Stimulated activated CD4-positive, alpha-beta T cell treated with anti-CD3 and anti-CD28 coated beads, Interleukin-1b, Interleukin-23, amount 100 ng/mL, for 4 hours (primary cell): ENCODE data around the gene TMEM190.

Experiments used
- DNase-seq, 2 donors: peaks; one replicate each; pipeline ENCODE4 v3.0.0-alpha.2; 2020; ENCODE audit warnings: low read depth in 2 of 2

The TMEM190 gene

DNA sequence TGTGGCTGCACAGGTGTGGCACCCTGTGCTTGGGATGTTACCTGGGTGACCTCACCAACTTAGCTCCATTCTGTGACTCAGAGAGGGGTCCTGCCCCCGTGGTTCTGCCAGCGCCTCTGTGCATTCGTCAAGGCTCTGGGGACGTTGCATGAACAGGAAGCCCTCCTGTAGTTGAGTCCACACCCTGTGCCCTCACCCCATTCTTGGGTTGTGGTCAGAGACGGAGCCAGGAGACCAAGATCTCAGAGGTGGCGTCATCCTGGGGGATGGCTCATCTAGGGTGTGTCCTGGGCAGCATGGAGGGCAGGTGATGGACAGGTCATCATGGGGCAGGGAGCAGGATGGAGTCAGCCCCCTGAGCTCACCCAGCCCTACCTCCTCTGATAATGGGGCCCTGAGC is 24.6 kb upstream of the TMEM190 start:
- DNase-seq, result no peak

DNA sequence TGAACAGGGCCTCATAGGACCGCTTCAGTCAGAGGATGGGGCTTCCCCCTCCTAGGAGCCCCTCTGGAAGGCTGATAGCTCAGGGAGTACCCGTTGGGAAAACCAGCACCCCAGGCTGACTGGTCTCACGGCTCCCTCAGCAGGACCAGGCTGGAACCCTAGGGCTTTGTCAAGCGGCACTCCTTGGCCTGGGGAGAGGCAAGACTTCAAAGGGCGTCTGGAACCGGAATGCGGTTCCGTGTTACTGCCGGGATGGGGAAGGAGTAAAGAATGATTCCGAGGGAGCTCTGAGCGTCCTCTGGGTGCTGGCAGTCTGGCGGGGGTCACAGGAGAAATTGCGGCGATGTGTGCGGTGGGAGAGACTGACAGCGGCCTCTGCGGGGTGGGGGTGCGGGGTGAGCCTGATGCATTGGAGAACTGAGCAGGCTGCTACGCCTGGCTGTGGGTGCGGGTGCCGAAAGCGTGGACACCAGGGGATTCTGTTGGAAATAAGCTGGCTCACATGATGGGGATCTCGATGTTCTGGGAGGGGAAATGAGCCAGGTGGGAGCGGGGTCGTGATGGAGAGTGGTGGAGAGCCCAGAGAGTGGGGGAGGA is 24.0 kb upstream of the TMEM190 start:
- DNase-seq, result no peak

DNA sequence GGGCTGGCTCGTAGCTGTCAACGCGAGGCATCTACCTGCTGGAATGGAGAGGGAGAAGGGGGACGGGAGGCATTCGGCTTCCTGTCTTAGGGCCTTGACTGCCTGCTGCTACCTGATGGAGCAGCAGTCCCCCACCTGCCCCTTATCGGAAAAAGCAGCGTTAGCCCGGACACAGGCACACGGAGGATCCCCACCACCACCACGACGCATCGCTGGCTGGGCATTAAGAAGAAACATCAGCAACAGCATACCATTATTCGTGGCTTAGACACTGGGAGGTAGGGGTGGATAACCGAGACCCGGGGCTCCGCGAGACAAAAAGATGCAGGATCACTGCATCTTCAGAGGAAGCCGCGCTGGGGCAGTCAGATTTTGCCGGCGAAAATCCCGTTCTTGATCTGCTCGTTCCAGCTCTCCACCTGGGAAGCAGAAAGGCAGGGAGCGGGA is 23.2 kb upstream of the TMEM190 start:
- no peak for DNase-seq

GRCh38 chr19:55353803-55354697 is 22.6 kb upstream of the TMEM190 start:
- DNase-seq, result peak; percentile 30 to 53

- no peak for DNase-seq
Measured at GRCh38 chr19:55354698-55355212, 21.9 kb upstream of the TMEM190 start, which contains the start of gene COX6B2. COX6B2 (minus strand) TSS chr19:55354719; CDS start chr19:55354521, 198 bp downstream.

DNA sequence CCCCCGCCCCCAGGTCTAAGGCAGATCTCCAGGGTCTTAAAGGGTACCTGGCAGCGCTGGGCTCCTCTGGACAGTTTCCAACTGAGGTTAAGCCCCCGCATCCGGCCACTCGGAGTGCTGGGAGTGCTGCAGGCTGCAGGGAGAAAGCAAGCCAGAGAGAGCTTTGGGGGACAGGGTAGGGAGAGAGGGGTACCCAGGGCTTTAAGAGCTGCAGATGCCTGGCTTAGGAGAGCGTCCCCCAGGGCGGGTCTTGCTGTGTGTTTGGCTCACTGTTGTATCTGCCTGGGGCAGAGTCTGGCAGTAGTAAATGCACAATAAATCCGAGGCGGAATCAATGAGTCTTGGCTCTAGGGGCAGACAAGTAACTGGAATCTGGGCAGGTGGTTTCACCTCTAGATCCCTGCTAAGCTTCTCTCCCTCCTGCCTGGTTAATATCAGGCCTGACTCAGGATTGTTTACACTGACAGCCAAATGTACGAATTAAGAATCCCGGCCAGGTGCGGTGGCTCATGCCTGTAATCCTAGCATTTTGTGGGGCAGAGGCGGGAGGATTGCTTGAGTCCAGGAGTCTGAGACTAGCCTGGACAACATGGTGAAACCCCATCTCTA is 21.3 kb upstream of the TMEM190 start:
- DNase-seq, result no peak

DNA sequence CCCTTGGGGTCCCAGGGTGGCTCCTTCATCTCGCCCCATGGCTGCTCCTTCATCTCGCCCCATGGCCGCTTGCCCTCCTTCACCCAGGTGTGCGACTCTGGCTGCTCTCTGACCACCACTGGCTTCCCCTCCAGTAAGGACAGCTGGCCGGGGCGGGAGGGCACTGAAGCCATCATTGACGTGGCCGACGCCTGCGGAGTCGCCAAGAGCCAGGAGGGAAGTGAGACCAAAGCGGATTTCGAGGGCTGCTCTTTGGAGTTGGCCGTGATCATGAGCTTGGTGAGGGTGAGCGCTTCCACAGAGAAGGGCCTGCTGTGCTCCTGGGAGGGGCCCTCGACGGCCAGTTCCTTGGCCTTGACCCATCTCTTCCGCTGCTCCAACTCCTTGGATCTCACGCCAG is 18.1 kb upstream of the TMEM190 start:
- no peak for DNase-seq

DNA sequence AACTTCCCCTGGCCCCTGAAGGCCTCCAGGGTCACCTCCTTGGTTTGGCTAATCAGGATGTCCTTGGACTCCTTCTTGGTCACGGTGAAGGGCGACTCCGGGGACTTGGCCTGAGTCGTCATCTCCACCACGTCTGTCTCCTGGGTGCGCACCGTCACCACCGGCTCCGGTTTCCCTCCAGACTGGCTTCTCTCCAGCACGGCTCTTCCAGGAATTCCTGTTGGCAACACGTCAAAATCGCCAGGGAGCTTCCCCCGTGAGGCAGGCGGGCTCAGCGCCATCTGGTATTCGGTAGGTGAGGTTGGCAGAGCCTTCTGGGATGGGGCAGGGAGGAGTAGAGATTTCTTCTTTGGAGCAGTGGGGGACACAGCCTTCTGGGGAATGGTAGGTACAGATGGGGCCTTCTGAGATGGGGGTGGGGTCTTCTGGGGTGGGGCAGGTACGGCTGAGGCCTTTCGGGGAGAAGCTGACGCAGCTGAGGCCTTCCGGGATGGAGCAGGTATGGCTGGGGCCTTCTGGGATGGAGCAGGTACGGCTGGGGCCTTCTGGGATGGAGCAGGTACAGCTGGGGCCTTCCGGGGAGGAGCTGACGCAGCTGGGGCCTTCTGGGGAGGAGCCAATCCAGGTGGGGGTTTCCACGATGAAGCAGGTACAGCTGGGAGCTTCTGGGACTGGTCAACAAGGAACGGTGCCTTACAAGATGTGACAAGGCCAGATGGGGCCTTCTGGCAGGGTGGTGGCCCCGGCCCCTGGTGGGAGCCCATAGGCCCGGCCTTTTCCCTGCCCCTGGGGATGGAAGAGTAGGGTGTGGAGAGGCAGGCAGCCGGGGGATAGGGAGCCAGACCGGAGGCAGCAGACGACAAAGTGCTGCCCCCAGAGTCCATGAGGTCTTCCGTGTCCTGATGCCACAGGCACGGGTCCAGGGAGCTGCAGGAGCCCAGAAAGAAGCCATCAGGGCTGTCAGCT is 17.4 kb upstream of the TMEM190 start:
- no peak for DNase-seq

- no peak for DNase-seq
Measured at GRCh38 chr19:55360902-55361301, 15.7 kb upstream of the TMEM190 start.

DNA sequence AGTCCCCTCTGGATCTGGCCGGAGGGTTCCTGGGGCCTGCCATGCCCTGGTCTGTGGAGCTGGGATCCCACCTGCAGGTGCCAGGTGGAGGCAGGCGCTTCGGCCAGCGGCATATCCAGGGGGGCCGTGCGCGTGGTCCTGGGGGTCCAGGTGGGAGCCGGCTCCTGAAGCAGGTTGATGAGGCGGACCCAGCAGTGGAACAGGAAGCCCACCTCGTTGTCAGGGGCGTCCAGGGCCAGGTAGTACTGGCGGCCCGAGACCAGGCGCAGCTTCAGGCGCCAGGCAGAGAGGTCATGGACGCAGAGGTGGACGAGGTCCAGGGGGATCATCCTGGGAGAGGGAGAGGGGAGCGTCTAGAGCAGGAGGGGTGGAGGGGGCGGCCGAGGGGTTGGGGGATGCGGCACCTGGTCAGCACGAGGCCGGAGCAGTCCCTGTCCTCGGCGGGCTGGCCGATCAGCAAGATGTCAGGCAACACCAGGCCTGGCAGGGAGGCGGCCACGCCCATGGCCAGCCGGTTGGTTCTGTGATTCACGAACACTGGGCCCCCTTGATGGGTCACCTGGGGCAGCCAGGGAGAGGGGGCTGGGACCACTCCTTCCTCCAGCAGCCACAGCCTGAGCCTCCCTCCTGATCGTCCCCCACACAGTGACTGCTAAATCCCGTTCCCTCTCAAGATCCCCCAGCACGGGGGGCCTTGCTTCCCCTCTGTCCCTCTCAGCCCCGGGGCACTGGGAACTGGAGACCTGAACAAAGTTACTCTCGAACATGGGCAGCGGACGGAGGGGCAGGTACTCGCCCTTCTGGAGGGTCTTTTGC is 14.2 kb upstream of the TMEM190 start:
- no peak for DNase-seq

DNA sequence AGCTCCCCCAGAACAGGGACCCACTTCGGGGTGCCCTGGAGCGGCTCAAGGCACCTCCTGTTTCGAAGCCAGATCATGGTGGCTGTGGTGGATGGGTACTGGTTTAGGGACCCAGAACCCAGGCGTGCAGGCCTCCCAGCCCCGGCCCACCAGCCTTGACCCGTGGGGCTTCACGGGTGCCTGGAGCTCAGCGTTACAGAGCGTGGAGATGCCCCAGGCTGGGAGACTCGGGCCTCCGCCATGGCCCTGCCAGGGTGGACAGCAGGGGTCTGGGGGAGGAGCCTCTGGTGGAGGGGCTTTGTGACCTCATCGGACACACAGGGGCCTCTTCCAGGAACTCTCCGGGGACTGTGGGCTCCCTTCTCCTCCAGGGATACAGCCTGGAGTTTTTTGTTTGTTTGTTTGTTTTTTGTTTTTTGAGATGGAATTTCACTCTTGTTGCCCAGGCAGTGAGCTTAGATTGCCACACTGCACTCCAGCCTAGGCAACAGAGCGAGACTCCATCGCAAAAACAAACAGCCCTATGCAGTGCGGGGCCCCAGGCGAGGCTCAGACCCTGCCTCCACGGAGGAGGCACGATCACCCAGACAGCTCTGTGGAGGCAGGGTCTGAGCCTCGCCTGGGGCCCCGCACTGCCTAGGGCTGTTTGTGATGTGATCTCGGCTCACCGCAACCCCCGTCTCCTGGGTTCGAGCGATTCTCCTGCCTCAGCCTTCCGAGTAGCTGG is 13.5 kb upstream of the TMEM190 start, which contains the start of gene GARIN5B:
Gene GARIN5B (minus strand): TSS at position 271 of the 727 bp plus-strand sequence. CDS start 194 bp downstream, at position 77.
- DNase-seq, result no peak

GRCh38 chr19:55365245-55365644 is 11.4 kb upstream of the TMEM190 start:
- no peak for DNase-seq

DNA sequence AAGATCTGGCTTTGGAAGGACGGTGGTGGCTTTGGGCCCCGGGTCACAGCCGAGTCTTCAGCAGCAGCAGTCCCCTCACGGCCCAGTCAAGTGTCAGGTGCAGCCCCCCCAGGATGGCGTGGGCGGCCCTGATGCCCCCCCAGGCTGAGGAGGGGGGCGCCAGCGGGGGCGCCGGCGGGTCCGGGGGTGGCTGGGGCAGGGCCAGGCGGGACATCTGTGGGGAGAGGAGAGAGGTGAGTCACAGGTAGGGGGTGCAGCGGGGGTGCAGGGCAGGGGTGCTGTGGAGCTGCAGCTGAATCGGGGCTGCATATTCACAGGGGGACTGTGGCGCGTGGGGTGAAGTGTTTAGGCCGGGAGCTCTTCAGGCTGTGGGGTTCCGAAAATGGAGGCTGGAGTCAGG is 10.7 kb upstream of the TMEM190 start:
- no peak for DNase-seq

DNA sequence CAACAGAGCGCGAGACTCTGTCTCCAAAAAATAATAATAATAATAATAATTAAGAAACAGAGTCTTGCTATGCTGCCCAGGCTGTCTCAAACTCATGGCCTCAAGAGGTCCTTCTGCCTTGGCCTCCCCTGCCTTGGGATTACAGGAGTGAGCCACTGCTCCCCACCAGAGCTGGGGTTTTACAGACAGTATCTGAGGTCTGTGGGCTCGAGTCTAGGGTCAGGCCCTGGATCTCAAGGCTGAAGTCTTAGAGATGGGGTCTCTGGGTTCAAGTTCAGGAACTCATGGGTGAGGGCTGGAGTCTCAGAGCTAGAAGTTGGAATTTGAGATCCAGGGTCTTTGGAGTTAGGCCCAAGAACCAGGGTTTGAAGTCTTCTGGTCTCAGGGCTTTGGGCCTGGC is 9.8 kb upstream of the TMEM190 start:
- DNase-seq, result no peak

DNA sequence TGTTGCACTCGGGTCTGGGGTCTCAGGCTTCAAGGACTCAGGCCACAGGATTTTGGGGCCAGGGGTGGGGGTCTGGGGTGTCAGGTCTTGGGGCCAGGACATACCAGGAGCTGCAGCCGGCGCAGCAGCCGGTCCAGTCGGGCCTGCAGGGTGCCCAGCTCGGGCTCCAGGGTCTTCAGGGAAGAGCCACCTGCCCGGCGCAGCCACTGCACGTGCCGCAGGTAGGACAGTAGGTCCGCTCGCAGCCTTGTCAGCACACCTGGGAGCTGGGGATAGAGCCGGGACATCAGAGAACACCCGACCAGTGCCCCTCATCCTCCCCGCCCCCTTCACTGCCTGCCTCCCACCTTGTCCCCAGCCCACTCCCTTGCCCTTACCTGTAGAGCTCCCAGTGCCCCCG is 8.5 kb upstream of the TMEM190 start:
- DNase-seq, result no peak

DNA sequence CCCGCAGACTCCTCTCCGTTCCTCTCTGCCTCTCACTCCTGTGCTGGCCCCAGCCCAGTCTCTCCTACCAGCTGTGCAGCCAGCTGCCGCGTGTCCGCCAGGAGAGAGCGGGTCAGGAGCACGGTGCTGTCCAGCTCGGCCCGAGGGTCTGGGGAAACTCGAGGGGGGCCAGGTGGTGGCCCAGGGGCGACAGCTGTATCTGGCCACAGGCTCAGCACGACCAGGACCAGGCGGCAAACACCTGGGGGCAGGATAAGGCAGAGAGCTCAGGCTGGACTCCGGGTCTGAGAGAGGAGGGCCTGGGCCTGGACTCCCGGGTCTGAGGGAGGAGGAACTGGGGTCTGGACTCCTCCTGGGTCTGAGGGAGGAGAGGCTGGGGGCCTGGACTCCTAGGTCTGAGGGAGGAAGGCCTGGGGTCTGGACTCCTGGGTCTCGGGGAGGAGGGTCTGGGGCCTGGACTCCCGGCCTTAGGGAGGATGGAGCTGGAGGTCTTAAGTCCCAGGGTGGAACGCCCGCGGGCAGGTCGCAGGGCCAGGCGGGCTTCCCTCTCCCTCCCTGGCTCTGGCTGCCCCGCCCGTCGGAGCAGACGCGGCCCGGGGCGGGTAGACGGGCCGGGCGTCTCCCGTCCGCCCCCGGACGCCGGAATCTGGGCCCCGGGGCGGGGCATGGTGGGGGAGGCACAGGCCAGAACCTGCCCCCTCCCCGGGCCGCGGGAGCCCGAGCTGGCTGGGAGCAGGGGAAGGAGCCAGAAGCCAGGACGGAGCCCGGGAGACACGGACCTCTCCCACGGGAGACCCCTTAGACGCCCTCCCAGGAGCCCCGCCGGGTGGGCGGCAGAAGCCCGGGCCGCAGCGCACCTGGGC is 7.7 kb upstream of the TMEM190 start:
- DNase-seq, result peak in 1 of 2 donors; percentile 26

- DNase-seq, result no peak
Measured at GRCh38 chr19:55369653-55370304, 6.8 kb upstream of the TMEM190 start.
